Progenitor cell of endocrine pancreas (in vitro differentiated cells): ENCODE data around the gene CEP72. TPM values are rescaled to one million over a fixed set of nuclear protein-coding genes. Genes with fewer than 3 reads are reported as not detected.

Source experiments
- DNase-seq: peaks from one replicate; pipeline ENCODE4 v3.0.0; 2021; ENCODE audit warnings: low spot score; ENCODE audit not compliant: unreplicated experiment
- H3K27ac Mint-ChIP-seq: 2 replicates; pipeline ENCODE4 v1.8.0; 2021; ENCODE audit warnings: mild to moderate bottlenecking, moderate library complexity, mixed read lengths
- H3K27me3 Mint-ChIP-seq: 2 replicates; pipeline ENCODE4 v1.8.0; 2021; ENCODE audit warnings: mixed read lengths
- H3K36me3 Mint-ChIP-seq: 2 replicates; pipeline ENCODE4 v1.8.0; 2022; ENCODE audit warnings: mixed read lengths; ENCODE audit not compliant: insufficient read depth
- H3K4me1 Mint-ChIP-seq: 2 replicates; pipeline ENCODE4 v1.8.0; 2021; ENCODE audit warnings: low read depth, mixed read lengths
- H3K4me3 Mint-ChIP-seq: 2 replicates; pipeline ENCODE4 v1.8.0; 2021; ENCODE audit warnings: low read depth, mild to moderate bottlenecking, moderate library complexity, mixed read lengths
- H3K9me3 Mint-ChIP-seq: 2 replicates; pipeline ENCODE4 v1.8.0; 2021; ENCODE audit warnings: low read depth, mixed read lengths
- CTCF ChIP-seq: fragments of 200-600 bp; sonication (generic); IDR thresholded peaks from one replicate; pipeline ENCODE4 v1.5.0; 2021; ENCODE audit warnings: antibody characterized with exemption, mild to moderate bottlenecking; ENCODE audit not compliant: unreplicated experiment
- total RNA-seq: library from RNA; stranded (reverse); gene quantifications from 2 replicates; pipeline ENCODE4 v1.2.1, GENCODE V29; 2021

The CEP72 gene
- total RNA-seq, 1 donor from 2014 or later: 24.8 TPM

- no peaks in the 10 kb centered on the region for H3K27me3 Mint-ChIP-seq
- TF ChIP-seq CTCF: no peak
- H3K4me3 Mint-ChIP-seq: no peak overlapping the region
Observed at GRCh38 chr5:622359-622758, 10.2 kb downstream of the CEP72 start.

GRCh38 chr5:622946-623522 is 10.9 kb downstream of the CEP72 start:
- Mint-ChIP-seq H3K9me3 (no peaks in the 10 kb centered on the region), H3K27ac (no peak overlapping the region), H3K4me1 (no peaks in the 10 kb centered on the region), H3K4me3 (no peak overlapping the region), H3K27me3 (no peaks in the 10 kb centered on the region), H3K36me3 (peaks cover 16% of the 10 kb centered on the region)
- DNase-seq: no peak
- TF ChIP-seq CTCF: no peak

More at GRCh38 chr5:622359-622758, 10.2 kb downstream of the CEP72 start:
- Mint-ChIP-seq H3K9me3 (no peaks in the 10 kb centered on the region), H3K4me1 (no peaks in the 10 kb centered on the region), H3K27ac (no peak overlapping the region), H3K36me3 (peaks cover 11% of the 10 kb centered on the region)
- no peak for DNase-seq

GRCh38 chr5:623531-623930 is 11.4 kb downstream of the CEP72 start:
- peaks cover 14% of the 10 kb centered on the region for H3K36me3 Mint-ChIP-seq
- no peak overlapping the region for H3K4me3 Mint-ChIP-seq
- no peaks in the 10 kb centered on the region for H3K4me1 Mint-ChIP-seq
- DNase-seq: no peak
- TF ChIP-seq CTCF: no peak
- H3K27ac Mint-ChIP-seq: no peak overlapping the region
- H3K27me3 Mint-ChIP-seq: no peaks in the 10 kb centered on the region
- no peaks in the 10 kb centered on the region for H3K9me3 Mint-ChIP-seq

- peaks cover 16% of the 10 kb centered on the region for H3K36me3 Mint-ChIP-seq
Observed at GRCh38 chr5:624118-624950, 12.2 kb downstream of the CEP72 start.

GRCh38 chr5:624951-625230 is 12.8 kb downstream of the CEP72 start:
- peaks cover 2% of the 10 kb centered on the region for H3K4me1 Mint-ChIP-seq
- no peak for DNase-seq
- H3K27ac Mint-ChIP-seq: no peak overlapping the region
- no peaks in the 10 kb centered on the region for H3K9me3 Mint-ChIP-seq
- no peak overlapping the region for H3K4me3 Mint-ChIP-seq
- no peak for TF ChIP-seq CTCF
- no peaks in the 10 kb centered on the region for H3K27me3 Mint-ChIP-seq
- H3K36me3 Mint-ChIP-seq: peaks cover 16% of the 10 kb centered on the region

More at GRCh38 chr5:624118-624950, 12.2 kb downstream of the CEP72 start:
- peaks cover 2% of the 10 kb centered on the region for H3K4me1 Mint-ChIP-seq
- no peak overlapping the region for H3K4me3 Mint-ChIP-seq
- no peaks in the 10 kb centered on the region for H3K27me3 Mint-ChIP-seq
- no peak for TF ChIP-seq CTCF
- H3K27ac Mint-ChIP-seq: no peak overlapping the region
- no peaks in the 10 kb centered on the region for H3K9me3 Mint-ChIP-seq
- DNase-seq: no peak
